Measurements from ENCODE around the gene CHD2.
"Not testable (repeated sequence)": the region's sequence is repeated elsewhere in the genome, so short reads cannot be mapped to it uniquely, and the experiment has no call there.

The CHD2 gene

GRCh38 chr15:93046120-93046519 lies 146.0 kb downstream of the CHD2 start:
- in situ Hi-C loops (cut with MboI; ENCODE audit: low sequenced_read_pairs) = no loop called here

DNA sequence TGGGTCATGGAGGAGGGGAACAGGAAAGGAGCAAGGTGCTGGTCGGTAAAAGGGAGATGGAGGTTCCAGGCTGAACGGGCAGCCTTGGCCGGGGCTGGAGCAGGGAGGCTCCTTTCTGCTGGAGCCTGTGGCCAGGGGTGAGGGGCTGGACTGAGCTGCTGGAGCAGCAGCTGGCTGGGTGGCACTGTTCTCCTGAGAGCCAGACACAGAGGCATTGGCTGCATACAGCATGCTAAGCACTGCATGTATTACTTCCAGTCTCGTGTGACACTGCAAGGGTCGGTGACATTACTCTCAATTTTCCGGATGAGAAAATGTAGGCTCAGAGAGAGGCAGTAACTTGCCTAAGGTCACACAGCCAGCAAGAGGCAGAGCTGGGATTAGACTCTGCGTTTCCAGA lies 146.6 kb downstream of the CHD2 start:
- in situ Hi-C loops (cut with MboI; ENCODE audit: low sequenced_read_pairs) = no loop called here

DNA sequence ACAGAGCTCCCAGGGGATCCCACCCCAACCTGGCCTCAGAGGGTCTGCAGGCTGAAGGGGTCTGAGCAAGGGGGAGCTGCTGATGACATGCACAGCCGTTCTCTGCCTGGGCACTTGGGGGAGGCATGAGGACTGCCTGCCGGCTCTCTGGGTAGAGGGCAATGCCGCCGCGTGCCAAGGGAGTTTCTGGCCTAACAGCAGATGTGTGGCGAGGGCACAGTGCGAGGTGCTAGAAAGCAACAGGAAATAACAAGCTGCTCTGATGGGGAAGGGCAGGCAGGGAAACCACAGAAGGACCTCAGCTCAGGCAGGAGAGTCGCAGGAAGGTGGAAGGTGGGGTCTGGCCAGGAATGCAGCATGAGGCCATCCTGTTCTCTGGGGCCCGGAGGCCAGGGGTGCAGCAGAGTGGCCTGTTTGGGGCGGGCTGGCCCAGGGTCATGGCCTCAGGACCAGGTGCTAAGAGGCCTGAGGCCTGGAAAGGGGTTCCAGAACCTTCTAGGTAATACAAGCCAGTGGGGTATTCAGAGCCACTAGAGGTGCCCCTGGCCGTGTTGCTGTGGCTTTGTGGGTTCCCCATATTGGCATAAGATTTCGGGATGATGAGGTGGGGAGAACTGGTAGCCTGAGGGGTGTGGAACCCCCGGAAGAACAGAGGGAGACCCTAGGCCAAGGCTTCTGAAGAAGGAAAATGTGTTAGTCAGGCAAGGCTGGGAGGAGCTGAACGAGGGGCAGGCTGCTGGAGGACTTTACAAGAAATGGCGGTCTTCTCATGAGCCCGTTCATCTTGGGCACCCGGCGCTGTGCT lies 147.7 kb downstream of the CHD2 start:
- in situ Hi-C loops (cut with MboI; ENCODE audit: low sequenced_read_pairs) = no loop called here

- in situ Hi-C loops (cut with MboI; ENCODE audit: low sequenced_read_pairs) = no loop called here
Measured at GRCh38 chr15:93048426-93048721, 148.2 kb downstream of the CHD2 start.

GRCh38 chr15:93048759-93049161 lies 148.6 kb downstream of the CHD2 start:
- in situ Hi-C loops (cut with MboI; ENCODE audit: low sequenced_read_pairs) = no loop called here

- in situ Hi-C loops (cut with MboI; ENCODE audit: low sequenced_read_pairs) = no loop called here
Measured at GRCh38 chr15:93049233-93049632, 149.1 kb downstream of the CHD2 start.

- in situ Hi-C loops (cut with MboI; ENCODE audit: low sequenced_read_pairs) = no loop called here
Measured at GRCh38 chr15:93049914-93050578, 149.9 kb downstream of the CHD2 start.

GRCh38 chr15:93050648-93051047 lies 150.5 kb downstream of the CHD2 start:
- in situ Hi-C loops (cut with MboI; ENCODE audit: low sequenced_read_pairs) = no loop called here

DNA sequence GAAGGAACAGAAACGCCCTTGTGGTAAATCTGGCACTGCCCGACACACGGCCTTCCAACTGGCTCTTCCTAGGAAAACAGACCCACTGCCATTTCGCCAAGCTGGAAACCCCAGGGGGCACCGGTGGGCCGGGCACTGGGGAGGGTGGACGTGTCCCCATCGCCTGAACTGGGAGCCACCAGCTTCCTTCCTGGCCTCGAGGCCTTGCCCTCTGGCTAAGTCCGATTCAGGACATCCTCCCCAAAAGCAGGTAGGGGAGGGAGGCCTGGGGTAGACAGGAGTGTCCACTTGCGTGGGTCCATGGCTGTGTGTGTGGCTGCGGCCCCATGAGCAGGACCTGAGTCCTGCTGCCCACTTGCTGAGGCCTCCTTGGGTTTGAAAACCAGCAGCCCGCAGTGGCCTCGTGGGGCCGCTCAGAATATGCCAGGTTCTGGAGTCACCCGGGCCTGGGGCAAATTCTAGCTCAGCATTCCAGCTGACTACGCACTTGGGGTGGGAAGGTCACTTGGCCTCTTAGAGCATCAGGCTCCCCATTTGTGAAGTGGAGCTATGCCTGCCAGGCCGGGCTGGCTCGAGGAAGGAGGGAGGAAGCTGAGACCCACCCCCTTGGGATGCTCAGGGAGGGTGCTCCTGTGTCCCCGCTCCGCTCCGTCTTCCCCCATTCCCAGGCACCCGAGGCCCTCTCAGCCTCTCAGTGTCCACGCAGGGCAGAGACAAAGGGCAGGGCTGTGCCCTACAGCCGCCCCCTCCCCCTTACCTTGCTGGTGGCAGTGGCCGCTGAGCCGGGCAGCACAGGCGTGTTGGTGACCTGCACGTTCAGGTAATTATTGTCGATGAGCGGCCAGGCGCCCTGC lies 151.3 kb downstream of the CHD2 start:
- in situ Hi-C loops (cut with MboI; ENCODE audit: low sequenced_read_pairs) = no loop called here

DNA sequence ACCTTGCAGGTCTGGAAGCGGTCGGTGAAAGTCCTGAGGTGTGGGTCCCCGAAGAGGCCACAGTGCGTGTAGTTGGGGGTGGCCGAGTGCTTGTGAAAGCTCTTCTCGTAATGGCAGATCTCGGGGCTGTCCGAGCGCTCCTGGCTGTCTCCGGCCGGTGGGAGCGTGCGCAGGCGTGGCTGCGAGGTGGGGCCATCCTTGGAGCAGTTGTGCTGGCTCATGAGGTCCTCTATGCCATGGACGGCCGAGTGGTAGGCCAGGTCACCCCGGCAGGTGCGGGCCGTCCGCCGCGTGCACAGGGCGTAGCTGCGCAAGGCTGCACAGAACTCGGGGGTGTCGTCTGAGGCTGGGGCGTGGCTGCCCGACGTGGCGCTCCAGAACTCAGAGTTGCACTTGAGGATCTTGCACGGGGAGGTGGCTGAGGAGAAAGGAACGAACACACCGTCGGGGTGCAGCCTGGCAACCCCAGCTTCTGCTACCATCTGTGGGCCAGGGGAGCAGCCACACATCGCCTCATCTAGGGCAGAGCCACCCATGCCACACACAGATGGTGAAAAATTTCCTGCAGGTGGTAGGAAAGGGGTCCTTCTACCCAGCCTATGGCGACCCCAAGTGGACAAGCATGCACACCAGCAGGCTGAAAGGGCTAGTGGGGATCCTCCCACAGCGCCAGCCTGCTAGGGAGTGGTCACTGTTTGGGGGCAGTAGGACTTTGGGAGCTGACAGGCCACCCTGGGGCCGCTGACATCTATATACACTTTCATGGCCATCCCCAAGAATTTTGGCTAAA lies 152.2 kb downstream of the CHD2 start:
- in situ Hi-C loops (cut with MboI; ENCODE audit: low sequenced_read_pairs) = no loop called here

DNA sequence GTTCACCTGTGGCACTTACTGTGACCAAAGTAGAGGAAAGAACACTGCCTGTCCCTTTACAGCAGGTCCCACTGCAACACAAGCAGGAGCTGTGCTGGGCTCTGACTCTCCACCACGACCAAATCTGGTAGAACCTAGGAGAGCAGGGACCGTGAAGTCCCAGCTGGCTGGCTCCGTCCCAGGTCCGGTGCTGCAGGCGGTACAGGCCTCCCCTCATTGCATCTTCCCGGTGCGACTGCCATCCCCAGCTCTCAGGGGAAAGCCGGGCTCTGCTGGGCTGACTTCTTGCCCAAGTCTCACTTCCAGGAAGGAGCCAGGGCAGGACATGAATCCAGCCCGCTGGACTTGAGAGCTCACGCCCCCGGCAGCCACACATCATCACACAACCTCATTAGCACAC lies 155.1 kb downstream of the CHD2 start:
- in situ Hi-C loops (cut with MboI; ENCODE audit: low sequenced_read_pairs) = no loop called here

GRCh38 chr15:93056836-93057235 lies 156.7 kb downstream of the CHD2 start:
- in situ Hi-C loops (cut with MboI; ENCODE audit: low sequenced_read_pairs) = no loop called here

GRCh38 chr15:93057618-93058017 lies 157.5 kb downstream of the CHD2 start:
- in situ Hi-C loops (cut with MboI; ENCODE audit: low sequenced_read_pairs) = no loop called here

DNA sequence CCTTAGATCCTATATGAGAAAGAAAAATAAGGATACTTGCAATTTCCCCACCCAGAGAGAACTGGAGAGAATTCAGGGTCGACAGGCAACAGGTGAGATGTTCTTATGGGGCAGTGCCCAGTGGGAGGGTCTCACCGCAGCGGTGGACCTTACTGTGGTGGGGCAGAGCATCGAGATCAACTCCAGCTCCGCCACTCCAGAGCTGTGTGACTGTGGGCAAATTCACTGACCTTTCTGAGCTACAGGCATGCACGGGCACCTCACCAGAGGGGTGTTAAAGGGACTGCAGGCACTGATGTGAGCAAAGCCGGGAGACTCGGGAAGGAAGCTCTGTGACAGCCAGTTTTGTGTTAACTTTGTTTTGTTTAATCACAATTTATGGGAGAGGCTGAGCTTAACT lies 158.0 kb downstream of the CHD2 start:
- in situ Hi-C loops (cut with MboI; ENCODE audit: low sequenced_read_pairs) = no loop called here

- in situ Hi-C loops (cut with MboI; ENCODE audit: low sequenced_read_pairs) = no loop called here
Measured at GRCh38 chr15:93058904-93059427, 158.8 kb downstream of the CHD2 start.

DNA sequence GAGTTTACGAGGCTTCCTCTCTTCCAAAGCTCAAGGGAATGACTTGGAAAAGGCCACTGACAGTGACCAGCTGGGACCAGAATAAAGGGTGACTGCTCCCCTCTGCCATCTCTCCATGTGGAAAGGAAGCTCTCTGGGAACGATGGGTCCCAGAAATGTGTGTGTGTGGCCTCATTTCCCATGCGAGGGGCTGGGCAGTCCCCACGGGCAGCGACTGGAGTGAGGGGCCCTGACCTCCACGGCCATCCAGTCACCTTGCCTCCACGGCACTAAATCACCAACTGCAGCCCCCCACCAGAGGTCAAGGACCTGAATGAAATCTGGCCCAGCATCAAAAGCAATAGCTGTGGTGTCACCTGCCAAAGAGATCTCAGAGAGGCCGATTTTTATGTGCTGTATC lies 159.3 kb downstream of the CHD2 start:
- in situ Hi-C loops (cut with MboI; ENCODE audit: low sequenced_read_pairs) = no loop called here

GRCh38 chr15:93060336-93061248 lies 160.5 kb downstream of the CHD2 start:
- in situ Hi-C loops (cut with MboI; ENCODE audit: low sequenced_read_pairs) = no loop called here

DNA sequence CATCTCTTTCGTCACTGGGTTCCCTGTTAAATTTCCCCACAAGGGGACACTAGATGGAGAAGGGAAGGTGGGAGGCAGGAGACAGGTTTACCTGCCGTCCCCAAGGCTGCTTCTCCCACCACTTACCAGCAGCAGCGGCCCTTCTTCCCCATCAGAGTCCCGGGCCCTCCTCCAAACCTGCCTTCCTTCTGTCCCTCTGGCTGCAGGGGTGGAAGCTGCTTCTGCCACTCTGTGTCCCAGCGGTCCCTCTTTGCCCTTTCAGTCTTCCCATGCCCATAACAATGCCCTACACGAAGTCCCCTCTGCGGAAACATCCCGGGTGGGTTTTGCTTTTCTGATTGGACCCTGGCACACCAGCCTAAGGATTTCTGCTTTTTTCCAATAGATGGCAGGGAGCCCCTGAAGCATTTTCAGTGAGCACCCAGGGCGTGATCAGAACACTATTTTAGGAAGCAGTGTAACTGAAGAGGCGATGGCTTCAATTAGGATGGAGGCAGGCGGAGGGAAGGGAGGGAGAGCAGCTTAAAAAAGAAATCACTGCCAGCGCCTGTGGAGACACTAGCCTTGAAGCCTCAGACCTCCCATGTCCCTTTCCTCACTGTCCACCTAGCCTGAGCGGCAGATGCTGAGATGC lies 162.6 kb downstream of the CHD2 start:
- in situ Hi-C loops (cut with MboI; ENCODE audit: low sequenced_read_pairs) = not testable (repeated sequence)

GRCh38 chr15:93063262-93063671 lies 163.1 kb downstream of the CHD2 start:
- in situ Hi-C loops (cut with MboI; ENCODE audit: low sequenced_read_pairs) = no loop called here
